Heart left ventricle (tissue), 16 donors: ENCODE measurements around the gene AP1G2. TPM values are rescaled to one million over a fixed set of nuclear protein-coding genes. Genes with fewer than 3 reads are reported as not detected.

Source experiments
- ATAC-seq, 4 donors: fragments of 200-7000 bp; cut with Tn5 transposase; one replicate each; pipeline ENCODE4 v1.9.1; 2020 to 2022; ENCODE audit warnings: moderate library complexity in 4 of 4, mild to moderate bottlenecking in 3 of 4, moderate number of reproducible peaks in 1 of 4
- DNase-seq, 5 donors: peaks; one replicate each; pipeline ENCODE4 v3.0.0-alpha.2; 2020
- H3K27ac ChIP-seq, 12 donors: fragments of 200-600 bp; sonication (generic) in 4 of 12; one replicate each; pipeline versions ENCODE4 v1.5.0 to v1.8.0; 2016 to 2022; ENCODE audit warnings: mild to moderate bottlenecking in 2 of 12
- H3K27me3 ChIP-seq, 9 donors: fragments of 200-600 bp; sonication (generic) in 2 of 9; one replicate each; pipeline versions ENCODE4 v1.5.1 to v1.8.0; 2016 to 2022; ENCODE audit warnings: mild to moderate bottlenecking in 3 of 9
- H3K36me3 ChIP-seq, 9 donors: fragments of 200-600 bp; sonication (generic) in 2 of 9; one replicate each; pipeline versions ENCODE4 v1.5.0 to v1.8.0; 2018 to 2022; ENCODE audit warnings: mild to moderate bottlenecking in 2 of 9
- H3K4me1 ChIP-seq, 12 donors: fragments of 200-600 bp; sonication (generic) in 4 of 12; one replicate each; pipeline versions ENCODE4 v1.5.0 to v1.8.0; 2016 to 2022; ENCODE audit warnings: mild to moderate bottlenecking in 3 of 12
- H3K4me3 ChIP-seq, 12 donors: fragments of 200-600 bp; sonication (generic) in 4 of 12; one replicate each; pipeline versions ENCODE4 v1.5.0 to v1.8.0; 2017 to 2022; ENCODE audit warnings: mild to moderate bottlenecking in 9 of 12, moderate library complexity in 4 of 12
- H3K9me3 ChIP-seq, 12 donors: fragments of 200-600 bp; sonication (generic) in 4 of 12; one replicate each; pipeline versions ENCODE4 v1.5.0 to v1.8.0; 2016 to 2022; ENCODE audit warnings: mild to moderate bottlenecking in 1 of 12
- CTCF ChIP-seq, 12 donors: fragments of 200-600 bp; sonication (generic) in 4 of 12; IDR thresholded peaks; one replicate each; pipeline versions ENCODE4 v1.5.0 to v1.8.0; 2018 to 2022; ENCODE audit warnings: antibody characterized with exemption in 12 of 12, mild to moderate bottlenecking in 5 of 12
- POLR2A ChIP-seq, 2 donors: fragments of 450-650 bp; IDR thresholded peaks; one replicate each; pipeline ENCODE4 v1.6.1; 2017; ENCODE audit warnings: antibody characterized with exemption in 2 of 2, mild to moderate bottlenecking in 2 of 2, moderate library complexity in 2 of 2
- WGBS, 4 donors: extraction: QIAGEN DNeasy Blood & Tissue Kit in 2 of 4; methylation state at CpG; one replicate each; pipeline versions ENCODE4 v1.1.5 to v1.1.7; 2013 to 2018; 5-methylcytosine and 5-hydroxymethylcytosine counted together
- intact Hi-C, 10 donors: fragments of 100-400 bp; cut with DNase I; formaldehyde crosslinking; loops; one replicate each; pipeline versions ENCODE4 v1.11.1 to v1.14.2; 2022
- polyA plus RNA-seq, 2 donors: library from polyadenylated mRNA; stranded (reverse); fragments of 200-250 nt; gene quantifications; one replicate each; pipeline ENCODE4 v1.2.3, GENCODE V29; 2013
- total RNA-seq, 9 donors: library from RNA; depleted of rRNA in 2 of 9; stranded (reverse); fragments of >200 nt in 2 of 9; fragmentation: NEBNext Ultra II Directional in 3 of 9; extraction: Animal tissue kit (Norgen Biotek cat#: 25700) in 3 of 9; gene quantifications; one replicate each; pipeline versions ENCODE4 v1.1.0 to v1.2.4, GENCODE V29; 2016 to 2023
- donor health status: ischemic (EF 13 %, LVEDD 7.1; RV severe dilation, severe dysfunction).
- donor health status: healthy with polysubstance abuse.
- donor health status: DM: no; HTN: yes; CAD: no.
- donor health status: DM: no; HTN: no; CAD: no.
- donor health status: ischemic (EF 25% LVEDD 6.9; RV normal size, moderate dysfunction).
- donor health status: ischemic (EF 25% LVEDD 5.7; RV mildly dilated, moderate dysfunction).
- donor health status: healthy.
- donor health status: DM: yes; HTN: yes; CAD: no.
- donor health status: ischemic (EF 35%, LVEDD 5.7; RV mildly dilated, moderate dysfunction).
- donor health status: nonischemic (EF 11% LVEDD 7.7; RV severe dilation, severe dysfunction).
- donor health status: DM: yes; HTN: yes; CAD: no.
- donor health status: PGD.
- donor health status: ischemic (EF 29% LVEDD 5.4; RV normal size, mild dysfunction).
- donor health status: nonischemic (EF 23%, LVEDD 6.1; RV moderate dilation, normal function).

AP1G2 gene
- total and polyA plus RNA-seq, 11 donors, result 7.2 to 33.8 (median 11.6) TPM

- intact Hi-C loops, result loop anchor here in 2 of 10 donors (10.0 kb wide), 2 partner anchors 232 to 252 kb away; partner anchors contain the start of genes BCL2L2 (in 1 of the 2), PABPN1 (in 1 of the 2) and PPP1R3E (in 1 of the 2)
- Histone ChIP-seq H3K9me3 (no peaks in the 10 kb centered on the region), H3K4me1 (peaks cover 0 to 33% (median 20%) of the 10 kb centered on the region in 12 donors), H3K36me3 (peaks cover 0 to 41% (median 17%) of the 10 kb centered on the region in 9 donors), H3K27ac (peak overlapping the region in 11 of 12 donors; percentile 90 to 100 (median 97)), H3K27me3 (no peaks in the 10 kb centered on the region), H3K4me3 (peak overlapping the region; percentile 56 to 100 (median 92))
- TF ChIP-seq CTCF (IDR thresholded peaks at IDR 0.05) (no peak), POLR2A (IDR thresholded peaks at IDR 0.05) (no peak)
- DNase-seq (no peak), ATAC-seq (no peak)
- 48 to 62% (median 52%) methylated on average over 12 to 17 of the region's 17 CpGs for WGBS, 4 donors
Measured at GRCh38 chr14:23556700-23557440, 10.7 kb downstream of the AP1G2 start.

GRCh38 chr14:23555882-23556699, 11.5 kb downstream of the AP1G2 start, which contains the start of gene THTPA:
TSS of gene THTPA (plus strand) at chr14:23556271. CDS start at chr14:23556758, 487 bp downstream.
- TF ChIP-seq CTCF (IDR thresholded peaks at IDR 0.05) (no peak), POLR2A (IDR thresholded peaks at IDR 0.05) (peak in 1 of 2 donors; percentile 52)
- peak; percentile 93 to 97 (median 95) for DNase-seq
- Histone ChIP-seq H3K36me3 (peaks cover 0 to 34% (median 17%) of the 10 kb centered on the region in 9 donors), H3K4me1 (peaks cover 0 to 35% (median 21%) of the 10 kb centered on the region in 12 donors), H3K4me3 (peak within 1 kb of the TSS; percentile 56 to 100 (median 92)), H3K9me3 (no peaks in the 10 kb centered on the region), H3K27me3 (no peaks in the 10 kb centered on the region), H3K27ac (peak within 1 kb of the TSS; percentile 90 to 100 (median 97))
- WGBS, 4 donors, result 1 to 2% (median 1%) methylated on average over 32 to 54 of the region's 54 CpGs
- intact Hi-C loops, result loop anchor here in 2 of 10 donors (10.0 kb wide), 2 partner anchors 231 to 251 kb away; partner anchors contain the start of genes BCL2L2 (in 1 of the 2), PABPN1 (in 1 of the 2) and PPP1R3E (in 1 of the 2)
- peak; percentile 86 to 96 (median 94) for ATAC-seq

DNA sequence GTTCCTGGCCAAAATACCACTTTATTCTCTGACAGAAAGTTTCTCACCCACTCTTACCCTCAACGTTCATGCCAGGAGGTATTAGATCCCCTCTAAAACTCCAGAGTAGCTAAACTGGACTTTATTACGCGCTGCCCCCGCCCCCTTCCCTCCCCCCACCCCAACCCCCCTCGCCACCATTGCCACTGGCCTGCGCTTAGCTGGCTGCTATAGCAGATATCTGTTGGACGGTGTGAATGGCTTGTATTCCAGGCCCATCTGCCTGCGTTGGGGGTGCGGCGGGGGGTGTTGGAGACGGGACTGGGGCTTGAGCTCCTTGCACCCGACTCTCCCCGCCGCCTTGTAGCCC, 12.1 kb downstream of the AP1G2 start:
- Histone ChIP-seq H3K36me3 (peaks cover 0 to 28% (median 16%) of the 10 kb centered on the region in 9 donors), H3K4me1 (peaks cover 0 to 39% (median 23%) of the 10 kb centered on the region in 12 donors)
- no peak for ATAC-seq

More for the DNA sequence above, 12.1 kb downstream of the AP1G2 start:
- intact Hi-C loops, result loop anchor here in 2 of 10 donors (10.0 kb wide), 2 partner anchors 231 to 251 kb away; partner anchors contain the start of genes BCL2L2 (in 1 of the 2), PABPN1 (in 1 of the 2) and PPP1R3E (in 1 of the 2)
- WGBS, 4 donors, result 2 to 4% (median 2%) methylated on average over 10 to 14 of the region's 14 CpGs
- Histone ChIP-seq H3K27me3 (no peaks in the 10 kb centered on the region), H3K27ac (peak overlapping the region; percentile 90 to 100 (median 97)), H3K4me3 (peak overlapping the region; percentile 56 to 100 (median 92)), H3K9me3 (no peaks in the 10 kb centered on the region)
- no peak for DNase-seq
- TF ChIP-seq POLR2A (IDR thresholded peaks at IDR 0.05) (no peak), CTCF (IDR thresholded peaks at IDR 0.05) (no peak)
